ENCODE results near the gene MYL6. TPM values are rescaled to one million over a fixed set of nuclear protein-coding genes. Genes with fewer than 3 reads are reported as not detected.

Gene MYL6
- total and polyA plus RNA-seq, 9 of the 15 experiments (the other 6 are each of a cell fraction or from before 2014, with no cell fraction given), result 557 to 1,664 (median 958) TPM

DNA sequence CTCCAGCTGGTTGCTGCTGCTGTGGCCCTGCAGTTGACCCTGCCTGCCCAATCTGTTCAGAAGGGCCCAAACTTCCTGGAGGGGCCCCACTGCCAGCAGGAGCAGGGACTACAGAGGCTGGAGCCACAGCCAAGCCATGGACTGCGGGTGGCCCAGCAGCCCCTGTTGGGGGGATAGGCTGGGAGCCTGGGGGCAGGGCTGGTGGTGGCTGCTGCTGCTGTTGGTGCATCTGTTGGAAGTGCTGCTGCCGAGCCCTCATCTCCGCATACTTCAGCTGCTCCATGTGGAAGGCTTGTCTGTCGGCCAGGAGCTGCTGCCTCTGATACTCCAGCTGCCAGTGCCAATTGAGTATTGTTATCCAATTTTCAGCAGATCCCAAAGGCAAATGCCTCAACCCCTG is 7.2 kb downstream of the MYL6 start:
- FAIRE-seq (no peak), ATAC-seq (no peak), DNase-seq (ENCODE audit: extremely low read depth in 1 of 4, low spot score in 3 of 4) (no peak)
- ChIA-PET POLR2A (interaction anchor here (0.5 to 8.9 kb wide), 13 partner anchors 9 to 191 kb away, joined by 3 to 124 read pairs (median 4); partner anchors contain the start of genes ESYT1, MYL6B, RAB5B and SMARCC2), CTCF (ENCODE audit: low intra/inter-chr PET ratio) (no interaction called here)
- TF ChIP-seq POLR2G (IDR thresholded peaks at IDR 0.05; ENCODE audit: low read depth, low read length) (peak; percentile 69), TFAP4 (CRISPR knock-in tag; IDR thresholded peaks at IDR 0.05; ENCODE audit: borderline replicate concordance) (0 out of 2 replicates have a peak, but pooled peaks have one; percentile 22), EHMT2 (IDR thresholded peaks at IDR 0.05) (no peak), ZNF384 (IDR thresholded peaks at IDR 0.05; ENCODE audit: low read depth, low read length) (no peak), PML (IDR thresholded peaks at IDR 0.05; ENCODE audit: low read length) (no peak), RBFOX2 (IDR thresholded peaks at IDR 0.05; ENCODE audit: low read depth, low read length) (peak; percentile 54)
- TF ChIP-seq, protein P1, sequence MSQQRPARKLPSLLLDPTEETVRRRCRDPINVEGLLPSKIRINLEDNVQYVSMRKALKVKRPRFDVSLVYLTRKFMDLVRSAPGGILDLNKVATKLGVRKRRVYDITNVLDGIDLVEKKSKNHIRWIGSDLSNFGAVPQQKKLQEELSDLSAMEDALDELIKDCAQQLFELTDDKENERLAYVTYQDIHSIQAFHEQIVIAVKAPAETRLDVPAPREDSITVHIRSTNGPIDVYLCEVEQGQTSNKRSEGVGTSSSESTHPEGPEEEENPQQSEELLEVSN (IDR thresholded peaks at IDR 0.05; ENCODE audit: borderline replicate concordance in 1 of 2, extremely low read depth in 1 of 2, insufficient read depth in 1 of 2, insufficient read length in 1 of 2, low read depth in 1 of 2, low read length in 1 of 2, poor library complexity in 1 of 2, severe bottlenecking in 1 of 2), result no peak
- 100% methylated on average over 4 of the region's 4 CpGs for WGBS (ENCODE audit: insufficient coverage, low coverage, missing lambda C conversion rate)
- Histone ChIP-seq H3K27me3 (ENCODE audit: control insufficient read depth in 2 of 2, insufficient read depth in 2 of 2, low read length in 2 of 2) (no peaks in the 10 kb centered on the region), H3K4me3 (no peak overlapping the region), H4K20me1 (replicated peaks; ENCODE audit: control insufficient read depth, insufficient read depth, low read length) (peaks cover 19% of the 10 kb centered on the region), H3K9me1 (ENCODE audit: control insufficient read depth, insufficient read depth, low read length) (no peaks in the 10 kb centered on the region), H3K4me1 (replicated peaks in 1 of 2; ENCODE audit: control insufficient read depth in 2 of 2, insufficient read depth in 2 of 2, low read length in 2 of 2) (peaks cover 4 to 14% of the 10 kb centered on the region in 2 experiments; a peak in 4 of 5 replicates), H3K4me2 (ENCODE audit: insufficient read depth, low read length) (no peak overlapping the region), H2AFZ (ENCODE audit: low read depth, low read length) (no peak overlapping the region), H3K9ac (ENCODE audit: insufficient read depth in 1 of 2, low read depth in 2 of 2, low read length in 2 of 2) (no peak overlapping the region), H3K9me3 (replicated peaks; ENCODE audit: control insufficient read depth, insufficient read depth, low read depth, low read length) (no peaks in the 10 kb centered on the region), H3K79me2 (ENCODE audit: control insufficient read depth, insufficient read depth, low read length) (peaks cover 9% of the 10 kb centered on the region), H3K36me3 (ENCODE audit: control insufficient read depth, insufficient read depth, low read length) (peaks cover 93% of the 10 kb centered on the region), H3K27ac (ENCODE audit: extremely low read depth, low read depth, low read length) (no peak overlapping the region)
- intact Hi-C loops (cut with micrococcal nuclease) (no loop called here), in situ Hi-C loops (cut with MboI) (no loop called here)
- no TSS peak for BruUV-seq (replicated peaks)

All from K562 (cell line).